Stimulated activated CD8-positive, alpha-beta memory T cell treated with anti-CD3 and anti-CD28 coated beads, Interleukin-4, amount 100 ng/mL, for 48 hours (primary cell): ENCODE measurements around the gene CDC27.
"Not testable (repeated sequence)": the region's sequence is repeated elsewhere in the genome, so short reads cannot be mapped to it uniquely, and the experiment has no call there.

ENCODE experiments used
- DNase-seq: peaks from one replicate; pipeline ENCODE4 v3.0.0-alpha.2; 2020

CDC27 gene, protein sequence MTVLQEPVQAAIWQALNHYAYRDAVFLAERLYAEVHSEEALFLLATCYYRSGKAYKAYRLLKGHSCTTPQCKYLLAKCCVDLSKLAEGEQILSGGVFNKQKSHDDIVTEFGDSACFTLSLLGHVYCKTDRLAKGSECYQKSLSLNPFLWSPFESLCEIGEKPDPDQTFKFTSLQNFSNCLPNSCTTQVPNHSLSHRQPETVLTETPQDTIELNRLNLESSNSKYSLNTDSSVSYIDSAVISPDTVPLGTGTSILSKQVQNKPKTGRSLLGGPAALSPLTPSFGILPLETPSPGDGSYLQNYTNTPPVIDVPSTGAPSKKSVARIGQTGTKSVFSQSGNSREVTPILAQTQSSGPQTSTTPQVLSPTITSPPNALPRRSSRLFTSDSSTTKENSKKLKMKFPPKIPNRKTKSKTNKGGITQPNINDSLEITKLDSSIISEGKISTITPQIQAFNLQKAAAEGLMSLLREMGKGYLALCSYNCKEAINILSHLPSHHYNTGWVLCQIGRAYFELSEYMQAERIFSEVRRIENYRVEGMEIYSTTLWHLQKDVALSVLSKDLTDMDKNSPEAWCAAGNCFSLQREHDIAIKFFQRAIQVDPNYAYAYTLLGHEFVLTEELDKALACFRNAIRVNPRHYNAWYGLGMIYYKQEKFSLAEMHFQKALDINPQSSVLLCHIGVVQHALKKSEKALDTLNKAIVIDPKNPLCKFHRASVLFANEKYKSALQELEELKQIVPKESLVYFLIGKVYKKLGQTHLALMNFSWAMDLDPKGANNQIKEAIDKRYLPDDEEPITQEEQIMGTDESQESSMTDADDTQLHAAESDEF

DNA sequence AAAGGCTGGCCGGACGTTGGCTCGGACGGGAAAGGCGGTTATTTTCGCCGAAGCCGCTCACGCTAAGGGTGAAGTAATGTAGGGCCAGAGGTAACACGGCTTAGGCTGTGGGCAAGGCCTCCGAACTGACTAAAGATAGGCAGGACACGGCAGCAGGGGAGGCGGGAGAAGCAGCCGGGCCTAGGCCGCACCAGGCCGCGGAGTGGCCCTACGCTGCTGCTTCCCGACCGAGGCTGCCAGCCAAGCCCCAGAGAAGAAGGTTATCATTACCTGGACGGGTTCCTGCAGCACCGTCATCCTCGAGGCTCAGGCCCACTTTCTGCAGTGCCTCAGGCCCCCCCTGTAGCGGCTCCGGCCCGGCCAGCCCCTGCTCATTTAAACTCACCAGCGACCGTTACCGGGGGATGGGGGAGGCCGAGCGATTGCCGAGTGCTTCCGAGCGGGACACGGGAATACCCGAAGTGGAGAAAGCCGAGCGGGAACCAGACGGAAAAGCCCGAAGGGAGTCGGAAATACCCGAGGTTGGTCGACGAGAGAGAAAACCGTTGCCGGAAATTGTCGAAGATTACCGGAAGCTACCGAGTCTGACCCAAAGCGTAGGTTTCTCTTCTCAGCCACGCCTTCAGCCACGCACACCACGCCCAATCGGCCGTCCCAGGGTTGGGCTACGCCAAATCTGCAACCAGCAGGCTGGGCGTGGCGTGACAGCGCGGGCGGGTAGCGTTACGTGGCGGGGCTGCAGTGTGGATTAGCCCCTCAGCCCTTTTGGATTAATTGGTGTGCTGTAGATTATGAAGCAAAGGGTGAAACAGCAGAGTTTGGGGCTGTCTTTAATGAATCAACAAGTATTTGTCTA lies at the start of gene CDC27:
Gene CDC27 (minus strand): TSS at position 420 of the 856 bp plus-strand sequence. CDS start 123 bp downstream, at position 297.
- DNase-seq: peak; percentile 100

DNA sequence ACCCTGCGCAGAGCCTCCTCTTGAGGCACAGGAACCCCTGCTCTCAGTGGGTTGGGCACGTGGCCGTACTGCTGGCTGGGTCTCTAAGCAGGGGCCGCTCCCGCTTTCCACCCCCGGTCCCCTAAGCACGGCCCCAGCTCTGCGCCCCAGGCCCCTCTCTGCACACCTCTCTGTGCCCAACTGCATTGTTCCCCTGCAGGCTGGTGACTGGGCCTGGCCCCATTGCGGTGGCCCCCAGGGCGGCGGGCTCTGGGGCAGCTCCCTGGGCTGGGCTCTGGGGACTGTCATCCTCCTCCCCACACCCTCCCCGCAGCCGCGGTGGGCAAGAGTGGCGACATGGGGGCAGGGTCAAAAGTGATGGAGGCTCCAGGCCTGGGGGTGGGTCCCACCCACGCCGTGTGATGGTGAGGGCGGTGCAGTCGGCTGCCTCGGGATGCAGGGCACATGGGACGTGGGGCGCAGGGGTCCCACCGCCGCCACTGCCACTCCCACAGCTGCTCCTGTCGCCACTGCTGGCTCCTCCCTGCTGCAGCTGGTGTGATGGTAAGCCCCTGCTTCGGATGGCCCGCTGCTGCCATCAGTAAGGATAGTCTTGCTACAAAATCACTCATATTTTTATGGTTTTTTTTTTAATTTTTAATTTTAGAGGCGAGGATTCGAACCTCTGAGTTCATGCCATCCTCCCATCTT lies 49.4 kb upstream of the CDC27 start:
- no peak for DNase-seq

DNA sequence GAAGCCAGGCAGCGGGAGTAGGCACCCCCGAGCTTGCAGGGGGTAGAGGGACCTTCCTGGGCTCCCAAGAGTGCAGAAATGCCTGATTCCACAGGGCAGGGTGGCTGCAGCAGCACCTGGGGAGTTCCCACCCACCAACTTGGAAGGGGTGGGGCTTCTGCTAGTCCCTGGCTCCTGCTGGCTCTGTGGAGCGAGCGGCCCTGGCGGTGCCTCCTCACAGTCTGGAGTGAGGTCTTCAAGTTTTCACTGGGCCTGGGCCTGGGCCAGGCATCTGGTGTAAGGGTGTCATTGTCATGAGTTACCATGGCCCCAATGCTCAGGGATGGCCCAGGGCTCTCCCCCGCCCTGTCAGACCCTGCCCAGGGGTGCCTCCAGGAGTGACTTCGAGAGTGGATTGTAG lies 48.7 kb upstream of the CDC27 start:
- no peak for DNase-seq

DNA sequence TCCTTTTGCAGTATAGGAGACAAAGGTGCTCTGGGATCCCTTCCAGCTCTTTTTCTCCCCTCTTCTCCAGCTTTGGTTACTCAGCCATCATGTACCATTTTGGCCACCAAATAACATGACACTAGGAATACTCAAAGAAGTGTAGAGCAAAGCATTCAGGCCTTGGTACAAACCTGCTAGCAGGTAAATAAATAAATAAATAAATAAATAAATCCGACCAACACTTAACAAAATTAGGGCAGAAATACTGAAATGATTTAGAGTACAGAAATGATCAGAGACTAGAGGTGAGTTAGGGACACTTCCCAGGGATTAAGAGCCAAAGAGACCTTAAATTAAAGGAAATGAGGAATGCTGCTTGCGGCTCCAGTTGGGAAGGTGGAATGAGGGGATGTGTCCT lies 46.8 kb upstream of the CDC27 start:
- no peak for DNase-seq

DNA sequence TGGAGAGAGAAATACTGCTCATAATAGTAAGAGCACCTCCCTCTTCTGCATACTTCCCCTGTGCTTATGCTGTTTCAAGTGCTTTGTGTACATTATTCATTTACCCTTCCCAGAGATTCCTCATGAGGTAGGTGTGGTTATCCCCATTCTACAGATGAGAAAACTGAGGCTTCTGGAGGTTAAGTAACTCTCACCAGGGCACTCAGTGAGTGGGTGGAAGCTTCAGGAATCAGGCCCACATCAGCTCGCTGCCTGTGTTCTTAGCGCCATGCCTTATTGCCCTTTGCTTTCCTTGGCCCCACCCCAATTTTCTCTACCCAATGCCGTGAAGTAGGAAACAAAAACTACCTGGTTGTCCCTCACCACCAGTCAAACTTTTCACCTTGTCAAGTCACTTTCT lies 46.4 kb upstream of the CDC27 start:
- no peak for DNase-seq

DNA sequence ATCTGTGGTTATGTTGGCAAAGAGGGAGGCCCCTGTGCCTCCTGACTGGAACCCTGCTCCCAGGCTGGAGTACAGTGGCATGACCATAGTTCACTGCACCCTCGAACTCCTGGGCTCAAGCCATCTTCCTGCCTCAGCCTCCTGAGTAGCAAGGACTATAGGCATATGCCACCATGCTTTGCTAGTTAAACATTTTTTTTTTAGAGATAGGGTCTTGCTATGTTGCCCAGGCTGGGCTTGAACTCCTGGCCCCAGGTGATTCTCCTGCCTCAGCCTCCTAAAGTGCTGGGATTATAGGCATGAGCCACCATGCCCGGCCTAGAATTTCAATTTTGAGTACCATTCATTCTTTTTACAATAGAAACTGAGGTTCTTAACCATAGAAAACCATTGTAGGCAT lies 43.4 kb upstream of the CDC27 start:
- DNase-seq: no peak

DNA sequence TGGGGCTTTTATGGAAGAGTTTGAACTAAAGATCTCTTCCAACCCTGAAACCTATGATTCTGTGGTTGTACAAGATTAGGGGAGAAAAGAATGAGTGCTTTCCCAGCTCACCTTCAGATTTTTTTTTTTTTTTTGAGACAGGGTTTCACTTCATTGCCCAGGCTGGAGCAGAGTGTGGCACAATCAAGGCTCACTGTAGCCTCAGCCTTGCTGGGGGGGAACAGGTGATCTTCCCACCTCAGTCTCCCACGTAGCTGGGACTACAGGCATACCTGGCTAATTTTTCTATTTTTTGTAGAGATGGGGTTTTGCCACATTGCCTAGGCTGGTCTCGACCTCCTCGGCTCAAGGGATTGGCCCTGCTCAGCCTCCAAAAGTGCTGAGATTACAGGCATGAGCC lies 42.8 kb upstream of the CDC27 start:
- DNase-seq: no peak

DNA sequence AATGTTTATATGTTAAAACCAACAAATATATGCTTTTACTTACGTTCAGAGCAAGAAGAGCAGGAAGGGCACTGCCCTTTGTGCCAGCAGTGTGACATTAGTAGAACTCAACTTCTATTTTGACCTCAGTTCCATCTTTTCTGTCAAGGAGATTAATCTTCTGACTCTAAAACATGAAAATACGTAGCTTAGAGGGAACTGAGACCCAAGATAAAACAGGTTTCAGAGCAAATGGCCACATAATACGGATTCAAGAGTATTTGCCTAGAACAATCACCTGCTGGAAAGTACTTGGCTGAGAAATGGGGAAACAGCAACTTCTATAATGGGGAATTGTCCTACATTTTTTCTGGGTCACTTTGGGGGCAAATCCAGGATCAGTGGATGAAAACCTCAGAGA lies 42.2 kb upstream of the CDC27 start:
- no peak for DNase-seq

DNA sequence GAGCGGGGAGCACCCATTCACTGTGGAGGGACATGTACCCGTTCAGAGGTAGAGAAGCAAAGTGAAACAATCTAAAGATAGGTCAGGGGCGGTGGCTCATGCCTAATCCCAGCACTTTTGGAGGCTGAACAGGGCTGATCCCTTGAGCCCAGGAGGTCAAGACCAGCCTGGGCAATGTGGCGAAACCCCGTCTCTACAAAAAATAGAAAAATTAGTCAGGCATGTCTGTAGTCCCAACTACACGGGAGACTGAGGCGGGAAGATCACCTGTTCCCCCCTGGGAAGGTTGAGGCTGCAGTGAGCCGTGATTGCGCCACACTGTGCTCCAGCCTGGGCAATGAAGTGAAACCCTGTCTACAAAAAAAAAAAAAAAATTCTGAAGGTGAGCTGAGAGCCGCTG lies 41.8 kb upstream of the CDC27 start:
- no peak for DNase-seq

DNA sequence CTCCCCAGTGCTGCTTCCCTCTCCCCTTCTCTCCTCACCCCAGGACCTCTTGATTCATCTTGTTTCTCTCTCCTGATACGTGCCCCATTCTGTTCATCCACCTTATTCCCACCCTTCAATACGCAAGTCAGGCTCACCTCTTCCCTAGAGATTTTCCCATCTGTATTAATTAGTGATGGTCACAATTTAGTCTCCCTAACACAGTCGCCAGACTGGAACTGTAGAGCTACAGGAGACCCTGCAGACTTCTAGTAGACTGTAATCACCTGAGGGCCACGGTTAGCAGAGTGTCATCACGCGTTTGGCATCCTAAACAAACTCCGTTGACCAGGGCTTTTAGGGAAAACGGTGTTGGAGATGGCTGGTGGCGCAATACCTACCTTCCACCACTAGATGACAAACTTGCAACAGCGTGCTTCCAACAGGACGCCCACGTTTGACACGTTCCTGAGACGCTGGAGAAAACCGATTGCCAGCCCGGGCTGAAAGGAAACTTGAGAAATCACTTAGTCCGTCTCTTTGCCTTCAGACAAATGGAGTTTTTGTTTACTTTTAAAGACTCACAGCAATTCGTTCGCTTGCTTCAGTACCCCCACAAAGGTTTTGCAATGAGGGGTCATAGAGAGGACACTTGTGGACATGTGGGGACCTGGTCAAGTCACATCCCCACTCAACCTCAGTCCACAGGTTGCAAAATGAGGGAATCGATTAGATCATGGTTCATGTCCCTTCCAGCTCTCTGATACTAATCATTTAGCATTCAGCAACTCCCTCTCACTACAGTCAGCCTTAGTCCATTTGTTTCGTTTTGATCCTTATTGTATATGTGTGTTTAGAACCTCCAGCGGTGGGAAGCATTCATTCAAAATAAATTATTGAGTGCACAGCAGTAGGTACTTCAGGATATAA lies 40.7 kb upstream of the CDC27 start:
- DNase-seq: peak; percentile 84

DNA sequence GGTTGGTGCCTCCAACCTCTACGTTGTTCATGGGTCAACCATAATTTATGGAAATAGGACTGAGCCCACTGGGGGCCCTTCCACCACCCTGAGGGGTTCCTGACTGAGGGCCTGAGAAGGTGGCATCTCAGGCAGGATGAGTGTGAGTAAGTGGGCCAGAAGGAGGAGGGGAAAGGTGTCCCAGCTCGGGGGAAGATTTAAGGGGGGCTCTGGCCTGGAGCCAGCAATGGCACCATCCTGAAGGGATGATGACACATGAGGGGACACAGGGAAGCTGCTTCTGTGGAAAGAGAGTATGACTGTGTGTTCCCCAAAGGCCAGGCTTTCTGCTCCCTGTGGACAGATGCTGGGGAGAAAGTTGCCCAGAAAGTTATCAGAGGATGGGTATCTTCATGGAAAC lies 38.8 kb upstream of the CDC27 start:
- DNase-seq: no peak

DNA sequence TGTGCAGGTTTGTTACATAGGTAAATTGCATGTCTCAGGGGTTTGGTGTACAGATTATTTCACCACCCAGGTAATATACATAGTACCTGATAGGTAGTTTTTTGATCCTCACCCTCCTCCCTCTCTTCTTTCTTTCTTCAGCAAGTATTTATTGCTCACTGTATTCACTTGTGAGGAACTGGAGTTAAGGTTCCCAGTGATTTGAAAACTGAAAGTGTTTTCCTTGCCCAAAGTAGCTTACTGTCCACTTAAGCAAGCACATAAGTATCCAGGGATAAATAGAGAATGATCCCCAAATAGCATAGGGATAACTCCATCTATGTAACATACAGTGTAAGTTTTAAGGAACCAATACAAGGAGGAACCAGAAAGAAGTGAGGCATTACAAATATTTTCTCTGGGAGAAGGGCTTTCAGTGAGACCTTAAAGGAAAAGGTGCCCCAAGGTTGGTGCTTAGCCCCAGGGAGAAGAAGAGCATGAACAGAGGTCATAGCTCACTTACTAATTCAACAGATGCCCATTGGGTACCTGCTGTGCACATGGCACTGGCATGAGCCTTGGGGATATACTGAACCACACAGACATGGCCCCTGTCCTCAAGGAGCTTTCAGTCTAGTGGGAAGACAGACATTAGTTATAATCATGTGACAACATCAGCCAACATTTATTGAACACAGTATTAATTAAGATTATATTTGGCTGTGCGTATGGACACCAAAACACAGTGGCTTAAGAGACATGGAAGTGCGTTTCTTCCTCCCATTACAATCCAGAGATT lies 37.0 kb upstream of the CDC27 start:
- DNase-seq: no peak

DNA sequence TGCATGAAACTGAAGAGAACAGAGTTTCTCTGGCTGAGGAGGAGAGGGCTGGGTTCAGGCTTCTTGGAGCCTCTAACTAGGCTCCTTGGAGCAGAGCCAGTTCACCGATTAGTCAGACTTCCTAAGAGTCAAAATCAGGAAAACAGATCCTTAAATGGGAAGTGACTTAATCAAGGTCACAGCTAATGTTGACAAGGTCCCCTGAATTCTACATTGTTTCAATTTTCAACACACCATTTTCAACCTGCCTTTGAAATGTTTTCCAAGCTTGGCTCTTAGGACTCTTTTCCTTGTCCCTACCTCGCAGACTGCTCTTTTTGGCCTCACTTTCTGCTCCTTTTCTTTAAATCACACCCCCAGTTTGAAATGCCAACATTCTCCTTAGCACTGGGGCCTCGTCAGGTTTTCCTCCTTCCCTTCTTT lies 36.4 kb upstream of the CDC27 start:
- DNase-seq: no peak

DNA sequence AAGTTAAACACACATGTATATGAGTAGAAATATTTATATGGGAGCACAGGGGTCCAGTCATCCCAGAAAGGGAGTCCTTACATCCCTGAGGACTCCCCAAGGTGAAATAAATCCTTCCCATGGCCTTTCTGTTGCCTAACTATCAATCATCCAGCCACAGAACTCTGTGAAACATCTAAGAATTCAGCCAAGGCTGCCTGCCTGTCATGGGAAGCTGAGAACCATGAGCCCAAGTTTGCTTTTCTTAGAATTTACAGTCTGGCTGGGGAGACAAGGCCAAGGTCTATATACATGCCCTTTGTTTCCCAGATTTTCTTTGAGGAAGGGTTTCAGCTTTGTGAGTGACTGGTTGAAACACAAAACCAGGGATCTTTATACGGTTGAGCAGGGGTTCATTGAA lies 35.9 kb upstream of the CDC27 start:
- no peak for DNase-seq

DNA sequence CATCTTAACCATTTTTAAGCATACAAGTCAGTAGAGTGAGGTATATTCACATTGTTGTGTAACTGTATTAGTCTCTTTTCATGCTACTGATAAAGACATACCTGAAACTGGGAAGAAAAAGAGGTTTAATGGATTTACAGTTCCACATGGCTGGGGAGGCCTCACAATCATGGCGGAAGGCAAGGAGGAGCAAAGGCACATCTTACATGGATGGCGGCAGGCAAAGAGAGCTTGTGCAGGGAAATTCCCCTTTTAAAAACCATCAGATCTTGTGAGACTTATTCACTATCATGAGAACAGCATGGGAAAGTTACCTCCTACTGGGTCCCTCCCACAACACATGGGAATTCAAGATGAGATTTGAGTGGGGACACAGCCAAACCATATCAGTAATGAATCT lies 35.0 kb upstream of the CDC27 start:
- DNase-seq: not testable (repeated sequence)

DNA sequence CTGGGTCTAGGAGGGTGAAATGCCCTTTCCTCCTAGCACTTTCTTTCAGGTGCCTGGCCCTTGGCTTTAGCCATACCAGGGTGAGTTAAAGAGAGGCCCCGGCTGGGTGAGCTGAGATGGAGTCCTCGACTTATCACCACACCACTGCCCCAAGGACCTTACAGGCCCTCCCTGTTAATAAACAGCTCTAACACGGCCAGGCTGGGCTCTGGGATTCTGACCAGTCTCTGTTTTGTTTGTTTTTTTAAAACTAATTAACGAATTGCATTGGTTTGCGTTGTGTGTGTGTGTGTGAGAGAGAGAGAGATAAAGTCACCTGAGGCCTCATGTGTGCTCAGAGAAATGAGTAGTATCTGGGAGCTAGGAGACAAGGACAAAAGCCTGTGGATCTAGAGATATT lies 34.4 kb upstream of the CDC27 start:
- DNase-seq: no peak

DNA sequence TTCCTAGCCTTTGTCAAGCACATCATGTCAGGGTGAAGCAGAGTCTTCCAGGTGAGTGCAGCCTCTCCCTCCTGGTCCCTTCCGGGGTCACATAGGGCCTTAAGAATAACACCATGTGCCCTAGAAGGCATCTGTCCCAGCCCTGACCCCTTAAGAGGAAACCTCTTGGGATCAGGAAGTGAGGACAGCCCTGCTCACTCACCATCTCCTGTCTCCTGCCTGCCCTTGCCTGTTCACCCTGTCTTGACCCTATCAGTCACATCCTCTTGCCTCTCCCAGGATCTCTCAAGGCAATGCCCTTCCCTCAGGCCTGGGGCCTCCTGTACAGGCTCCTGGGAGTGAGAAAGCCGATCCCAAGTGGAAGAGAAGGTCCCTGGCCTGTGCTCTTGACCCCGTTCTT lies 33.9 kb upstream of the CDC27 start:
- no peak for DNase-seq

DNA sequence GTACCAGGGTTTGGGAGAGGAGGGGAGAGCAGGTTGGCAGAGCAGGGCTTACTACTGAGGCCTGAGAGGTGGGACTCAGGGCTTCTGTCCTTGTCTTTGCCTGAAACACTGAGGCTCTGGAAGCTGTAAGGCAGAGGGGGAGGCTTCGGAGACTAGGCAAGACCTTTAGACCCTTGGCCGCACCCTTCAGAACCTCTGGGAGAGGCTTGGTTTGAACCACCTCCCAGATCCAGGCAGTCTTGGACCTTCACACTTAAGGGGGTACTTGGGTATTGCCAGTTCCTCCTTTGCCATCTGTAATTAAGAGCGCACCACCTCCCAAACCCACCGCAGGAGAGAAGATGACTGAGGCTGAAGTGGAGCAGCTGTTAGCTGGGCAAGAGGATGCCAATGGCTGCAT lies 33.0 kb upstream of the CDC27 start:
- DNase-seq: no peak

DNA sequence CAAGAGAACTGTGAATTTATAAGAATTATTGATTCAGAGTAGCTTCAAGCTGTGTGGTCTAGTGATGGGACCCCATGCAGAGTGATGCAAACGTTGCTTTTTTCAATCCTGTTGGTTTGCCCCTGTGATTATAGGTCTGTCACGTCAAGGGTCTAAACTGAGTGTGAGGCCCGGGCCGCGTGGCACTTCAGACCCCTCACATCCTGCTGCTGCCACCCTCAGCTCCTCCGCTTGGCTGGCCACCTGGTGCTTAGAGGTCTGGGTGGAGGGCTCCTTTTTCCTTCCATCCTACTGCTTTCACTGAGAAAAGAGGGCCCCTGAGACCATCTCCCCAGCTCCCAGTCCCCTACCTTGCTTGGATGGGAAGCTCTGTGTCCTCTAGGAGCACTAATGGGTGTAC lies 32.1 kb upstream of the CDC27 start:
- no peak for DNase-seq

DNA sequence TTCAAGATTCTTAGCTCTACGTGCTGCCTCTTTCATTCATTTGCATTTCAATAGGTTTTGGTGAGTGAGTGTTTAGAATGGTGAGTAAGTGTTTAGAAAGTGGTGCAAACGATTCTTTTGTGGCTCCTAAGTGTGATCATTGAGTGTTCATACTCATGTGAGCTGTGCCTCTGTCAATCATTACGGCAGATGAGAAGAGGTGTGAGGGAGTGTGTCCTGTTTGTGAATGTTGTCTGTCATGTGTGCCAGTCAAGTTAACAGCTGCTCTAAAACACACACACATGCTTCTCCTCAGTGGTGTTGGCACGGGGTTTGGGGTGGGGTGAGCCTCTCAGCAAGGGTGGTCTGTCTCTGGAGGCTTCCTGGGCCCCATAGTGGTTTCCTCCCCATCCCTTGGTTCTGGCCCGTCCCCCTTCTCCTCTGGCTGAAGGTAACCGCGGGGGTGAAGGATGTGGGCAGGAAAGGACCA lies 31.5 kb upstream of the CDC27 start:
- DNase-seq: no peak
